Measurements from ENCODE around the gene RREB1.
"Not testable (repeated sequence)": the region's sequence is repeated elsewhere in the genome, so short reads cannot be mapped to it uniquely, and the experiment has no call there.

RREB1 gene

DNA sequence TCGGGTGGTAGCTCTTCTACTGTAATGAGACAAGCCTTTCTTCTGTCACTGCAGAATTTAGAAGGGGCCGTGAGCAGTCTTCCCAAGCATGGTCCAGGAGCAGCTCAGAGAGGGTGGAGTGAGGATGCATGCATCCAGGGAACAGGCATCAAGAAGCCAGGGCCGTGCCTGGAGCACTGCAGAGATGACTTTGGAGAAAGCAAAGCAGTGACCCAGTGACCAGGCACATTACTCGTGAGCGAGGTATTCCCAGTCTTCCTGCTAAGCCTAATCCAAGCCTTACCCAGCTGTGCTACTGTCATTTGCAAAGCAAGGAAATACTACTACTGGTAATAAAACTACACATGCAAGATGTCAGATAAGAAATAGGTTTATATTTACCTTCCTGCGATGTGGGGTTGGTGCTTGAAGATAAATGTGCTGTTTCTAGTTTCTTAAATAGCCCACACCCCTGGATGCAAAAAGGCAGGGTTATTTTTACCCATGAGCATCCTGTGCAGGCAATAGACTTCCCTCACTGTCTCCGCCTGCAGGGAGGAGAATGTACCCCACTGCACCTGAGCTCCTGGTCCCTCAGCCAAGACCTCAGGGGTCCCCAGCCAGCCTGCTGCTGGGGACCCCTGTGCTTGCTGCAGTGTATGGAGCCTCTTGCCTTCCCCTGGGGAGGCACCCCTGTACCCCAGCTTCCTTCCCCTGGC, 142.3 kb downstream of the RREB1 start:
- no peak for DNase-seq

GRCh38 chr6:7250812-7251211, 143.1 kb downstream of the RREB1 start:
- DNase-seq: no peak

DNA sequence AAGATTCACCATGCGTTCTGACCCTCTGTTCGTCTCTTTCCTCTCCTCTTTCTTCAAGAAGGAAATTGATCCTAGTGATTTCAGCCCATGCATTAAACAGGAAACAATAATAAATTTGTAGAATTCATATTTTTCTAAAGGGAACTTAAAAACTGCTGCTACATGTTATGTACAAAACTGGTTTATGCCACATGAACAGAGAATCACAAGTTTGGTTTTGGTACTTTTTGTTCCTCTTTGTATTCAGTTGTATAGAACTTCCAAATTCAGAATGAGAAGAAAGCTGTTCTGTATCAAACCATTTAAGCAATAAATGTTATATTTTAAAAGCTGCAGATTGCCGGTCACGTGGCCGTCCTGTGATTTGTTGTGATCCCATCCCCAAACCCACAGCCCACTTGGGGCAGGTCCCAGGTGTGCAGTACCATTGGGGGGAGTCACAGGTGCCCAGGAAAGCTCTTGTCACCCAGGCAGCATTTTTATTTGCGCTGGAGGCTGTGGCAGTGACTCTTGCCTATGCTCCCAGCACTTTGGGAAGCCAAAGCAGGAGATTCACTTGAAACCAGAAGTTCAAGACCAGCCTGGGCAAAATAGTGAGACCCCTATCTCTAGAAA, 144.0 kb downstream of the RREB1 start:
- no peak for DNase-seq

GRCh38 chr6:7252390-7252789, 144.6 kb downstream of the RREB1 start:
- DNase-seq: no peak

GRCh38 chr6:7254980-7255835, 147.4 kb downstream of the RREB1 start:
- no peak for DNase-seq

- DNase-seq: no peak
Measured at GRCh38 chr6:7255918-7256317, 148.2 kb downstream of the RREB1 start.

DNA sequence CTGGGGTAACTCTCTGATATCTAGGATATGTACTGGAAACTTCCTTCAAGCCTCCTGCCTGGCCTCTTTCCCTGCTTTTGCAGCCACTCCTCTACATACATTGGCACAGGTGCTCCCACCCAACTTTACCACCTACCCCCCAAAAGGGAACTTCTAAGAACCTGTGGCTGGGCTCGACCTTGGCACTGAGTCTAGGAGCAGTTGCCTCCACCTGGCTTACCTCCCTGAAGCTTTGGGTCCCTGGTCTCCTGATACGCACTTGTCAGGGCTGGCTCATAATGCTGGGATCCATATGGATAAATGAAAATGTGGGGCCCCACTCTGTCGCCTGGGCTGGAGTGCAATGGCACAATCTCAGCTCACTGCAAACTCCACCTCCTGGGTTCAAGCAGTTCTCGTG, 149.0 kb downstream of the RREB1 start:
- DNase-seq: no peak

DNA sequence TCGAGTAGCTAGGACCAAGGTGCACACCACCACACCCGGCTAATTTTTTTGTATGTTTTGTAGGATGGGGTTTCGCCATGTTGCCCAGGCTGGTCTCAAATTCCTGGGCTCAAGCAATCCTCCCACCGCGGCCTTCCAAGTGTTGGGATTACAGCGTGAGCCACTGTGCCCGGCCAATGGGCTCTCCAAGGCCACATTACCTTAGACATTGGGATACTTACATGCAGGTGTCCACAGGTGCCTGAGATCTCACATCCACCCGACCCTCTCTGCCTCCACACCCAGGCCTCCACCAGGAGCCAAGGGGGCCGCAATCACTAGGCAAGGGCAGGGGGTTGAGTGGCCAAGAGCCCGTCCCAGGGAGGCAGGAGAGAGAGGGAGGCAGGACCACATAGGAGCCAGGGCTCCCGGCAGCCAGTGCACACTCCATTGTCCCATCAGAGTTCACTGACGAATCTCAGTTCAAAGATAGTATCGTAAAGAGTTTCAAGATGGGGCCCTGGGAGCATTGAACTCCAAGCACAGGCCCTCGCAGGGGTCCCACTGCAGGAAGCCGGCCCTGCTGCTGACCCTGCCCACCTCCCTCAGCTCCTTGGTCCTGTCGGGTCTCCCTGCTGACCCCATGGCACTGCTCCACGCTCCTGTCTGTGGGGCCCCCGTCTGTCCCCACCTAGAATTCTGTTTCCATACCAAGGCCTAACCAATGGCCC, 149.9 kb downstream of the RREB1 start:
- no peak for DNase-seq

DNA sequence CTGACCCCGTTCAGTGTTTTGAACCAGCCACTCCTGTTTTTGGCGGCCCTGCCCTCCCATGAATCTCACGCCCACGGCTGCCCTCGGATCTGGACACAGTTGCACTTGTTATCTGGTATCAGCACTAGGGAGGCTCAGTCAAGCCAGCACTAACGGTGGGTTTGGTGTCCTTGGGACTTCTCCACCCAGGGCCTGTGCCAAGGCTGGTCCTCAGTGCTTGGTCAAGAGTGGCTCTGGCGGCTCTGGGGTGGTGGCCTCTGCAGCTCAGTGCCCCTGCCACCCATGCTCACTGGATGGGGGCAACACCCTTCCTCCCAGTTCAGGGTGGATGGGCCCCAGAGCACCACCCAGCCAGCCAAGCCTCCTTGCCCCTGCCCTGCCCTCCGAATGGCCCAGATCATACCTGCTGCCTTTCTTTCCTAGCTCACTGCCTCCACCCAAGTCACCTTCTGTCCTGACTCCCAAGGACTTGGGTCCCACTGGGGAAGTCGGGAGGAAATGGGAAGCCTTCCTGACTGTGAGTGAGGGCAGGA, 150.5 kb downstream of the RREB1 start:
- DNase-seq: no peak

DNA sequence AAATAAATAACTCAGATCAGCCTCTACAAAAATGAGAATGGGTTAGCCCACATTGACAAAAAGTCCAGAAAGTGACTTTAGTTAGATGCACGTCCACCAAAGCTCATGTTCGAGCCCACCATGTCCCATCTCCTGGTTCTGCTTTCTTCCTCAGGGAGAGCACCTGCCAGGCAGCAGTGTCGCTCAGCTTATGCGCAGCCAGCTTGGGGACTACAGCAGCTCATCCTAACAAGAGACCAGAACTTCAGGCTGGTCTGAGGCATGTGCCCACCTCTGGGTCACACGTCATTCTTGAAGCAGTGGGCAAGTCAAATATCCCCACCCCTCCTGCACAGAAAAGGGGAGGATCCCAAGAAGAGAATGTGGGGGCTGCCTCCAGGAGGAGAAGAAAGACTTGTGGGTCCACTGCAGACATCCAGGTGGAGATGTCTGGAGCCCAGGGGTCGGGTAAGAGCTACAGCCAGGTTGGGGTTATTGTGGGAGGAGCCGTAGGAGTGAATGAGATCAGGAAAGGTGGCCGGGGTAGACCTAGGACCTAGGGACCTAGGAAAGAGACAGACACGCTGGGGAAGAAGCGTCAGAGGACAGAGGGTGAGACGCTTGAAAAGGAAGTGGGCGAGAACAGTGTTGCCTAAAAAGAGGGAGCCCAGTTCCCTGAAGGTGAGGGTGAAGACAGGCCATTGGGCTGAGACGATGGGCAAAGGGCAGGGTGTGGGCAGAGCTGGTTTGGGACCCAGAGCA, 152.7 kb downstream of the RREB1 start:
- no peak for DNase-seq

DNA sequence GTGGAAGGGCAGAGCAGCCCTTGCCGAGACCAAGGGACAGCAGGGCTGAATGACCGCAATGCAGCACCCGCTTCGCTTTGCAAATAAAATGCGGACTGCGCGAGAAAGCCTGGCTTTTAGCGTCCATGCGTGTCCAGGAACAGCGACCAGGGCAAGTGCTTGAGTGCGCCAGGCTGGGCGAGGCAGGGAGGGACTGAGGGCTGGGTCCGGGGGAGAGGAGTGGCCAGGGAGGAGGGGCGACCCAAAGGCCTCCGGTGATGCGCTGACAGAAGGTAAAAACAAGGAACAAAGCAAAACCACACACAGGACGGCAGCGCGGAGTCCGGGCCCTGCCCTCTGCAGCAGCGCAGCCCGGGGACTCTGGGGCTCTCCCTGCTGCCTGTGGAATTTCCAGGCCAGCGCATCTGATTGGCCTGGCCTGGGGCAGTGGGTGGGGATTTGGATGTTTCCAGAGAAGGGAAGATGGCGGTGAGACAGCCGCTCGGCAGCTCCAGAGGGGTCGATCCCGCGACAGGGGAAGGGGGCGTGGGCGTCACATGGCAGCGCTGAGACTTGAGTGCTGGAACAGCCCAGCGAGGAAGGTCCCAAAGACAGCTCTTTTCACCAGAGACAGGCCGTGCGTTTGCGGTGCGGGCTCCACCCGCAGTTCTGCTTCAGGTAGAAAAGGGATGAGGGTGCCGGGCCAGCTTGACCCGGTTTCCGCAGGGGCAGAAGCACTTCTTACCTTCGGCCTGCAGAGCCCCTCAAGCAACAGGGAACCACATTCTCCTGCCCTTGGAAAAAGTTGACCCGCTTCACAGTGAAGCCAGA, 153.5 kb downstream of the RREB1 start:
- peak; percentile 61 to 64 for DNase-seq

- DNase-seq: no peak
Measured at GRCh38 chr6:7261852-7262461, 154.2 kb downstream of the RREB1 start.

GRCh38 chr6:7262746-7263518, 155.2 kb downstream of the RREB1 start:
- no peak for DNase-seq

DNA sequence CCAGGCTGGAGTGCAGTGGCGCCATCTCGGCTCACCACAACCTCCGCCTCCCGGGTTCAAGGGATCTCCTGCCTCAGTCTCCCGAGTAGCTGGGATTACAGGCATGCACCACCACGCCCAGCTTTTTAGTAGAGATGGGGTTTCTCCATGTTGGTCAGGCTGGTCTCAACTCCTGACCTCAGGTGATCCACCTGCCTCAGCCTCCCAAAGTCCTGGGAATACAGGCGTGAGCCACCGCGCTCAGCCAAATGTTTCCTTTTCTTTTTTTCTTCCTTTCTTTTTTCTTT, 155.7 kb downstream of the RREB1 start:
- DNase-seq: not testable (repeated sequence)

- DNase-seq: no peak
Measured at GRCh38 chr6:7264041-7264440, 156.3 kb downstream of the RREB1 start.

DNA sequence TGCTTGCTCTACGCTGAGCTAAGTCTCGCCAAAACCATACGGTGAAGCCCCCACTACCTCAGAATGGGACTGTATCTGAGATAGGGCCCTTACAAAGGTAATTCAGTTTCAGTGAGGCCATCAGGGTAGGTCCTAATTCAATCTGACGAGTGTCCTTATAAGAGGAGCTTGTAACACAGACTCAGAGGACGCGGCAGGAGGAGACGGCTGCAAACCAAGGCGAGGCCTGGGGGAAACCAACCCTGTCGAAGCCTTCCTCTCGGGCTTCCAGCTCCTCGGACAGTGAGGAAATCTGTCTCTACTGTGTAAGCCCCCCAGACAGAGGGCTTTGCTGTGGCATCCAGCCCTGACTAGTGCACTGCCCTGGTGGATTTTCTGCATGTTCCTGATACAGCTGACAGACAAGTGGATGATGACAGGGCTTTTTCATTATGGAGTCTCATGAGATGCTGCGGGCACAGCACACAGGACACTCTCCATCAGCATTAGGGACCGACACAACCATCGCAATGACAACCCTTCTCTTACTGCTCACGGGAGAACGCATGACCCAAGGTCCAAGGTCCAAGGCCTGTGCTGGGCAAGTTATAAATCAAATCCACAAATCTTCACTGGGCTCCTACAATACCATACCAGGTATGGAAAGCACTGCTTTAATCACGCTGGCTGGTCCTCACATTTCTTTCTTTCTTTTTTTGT, 157.1 kb downstream of the RREB1 start:
- DNase-seq: no peak

- peak in 1 of 2 experiments; percentile 6 for DNase-seq
Measured at GRCh38 chr6:7265385-7265726, 157.6 kb downstream of the RREB1 start.

DNA sequence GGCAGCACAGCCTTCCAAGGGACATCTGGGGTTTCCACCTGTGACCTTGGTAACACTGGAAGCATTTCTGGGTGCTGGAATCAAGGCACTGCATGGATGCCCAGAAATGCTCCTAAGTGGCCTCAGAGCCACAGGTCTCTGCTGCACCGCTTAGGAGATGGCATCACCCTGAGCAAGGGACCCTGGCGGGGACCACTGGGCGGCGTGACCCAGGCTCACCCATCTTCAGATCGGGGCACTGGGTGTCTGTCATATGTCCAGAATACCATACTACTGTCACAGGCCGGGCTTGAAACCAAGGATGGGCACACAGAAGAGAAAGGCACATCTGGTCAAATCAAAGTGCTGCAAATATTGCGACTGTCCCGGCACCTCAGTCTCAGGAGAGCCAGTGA, 159.3 kb downstream of the RREB1 start:
- DNase-seq: peak in 1 of 2 experiments; percentile 4

- DNase-seq: peak in 1 of 2 experiments; percentile 17
Measured at GRCh38 chr6:7267466-7268091, 159.8 kb downstream of the RREB1 start.

Data from activated T-cell treated with anti-CD3 and anti-CD28 coated beads, Interleukin-2, amount 50 U/mL, for 48 hours (primary cell).